HepG2 (cell line): ENCODE data around the gene ATP8A2. TPM values are rescaled to one million over a fixed set of nuclear protein-coding genes. Genes with fewer than 3 reads are reported as not detected.

Experiments used
- ATAC-seq: fragments of 200-7000 bp; cut with Tn5 transposase; 3 replicates; pipeline ENCODE4 v1.9.1; 2020; ENCODE audit warnings: mild to moderate bottlenecking, moderate library complexity
- BruUV-seq: library from RNA; stranded (reverse); fragments of 400-500 nt; replicated peaks from 2 replicates; lab custom pipeline; 2021; lab: Mats Ljungman, UMichigan
- CTCF ChIA-PET: fragments of 300-600 bp; formaldehyde crosslinking; extraction: SDS; loops from one replicate; lab custom pipeline; 2021; ENCODE audit warnings: low total read pairs, inconsistent platforms, low intra/inter-chr PET ratio; lab: Yijun Ruan, JAX
- POLR2A ChIA-PET: fragments of 350-600 bp; sonication (Branson Sonifier 250); formaldehyde crosslinking; loops from one replicate; lab custom pipeline; 2020; ENCODE audit warnings: antibody characterized with exemption, inconsistent platforms; lab: Yijun Ruan, JAX
- DNase-seq: peaks from one replicate; pipeline ENCODE4 v3.0.0-alpha.2; 2015; ENCODE audit warnings: low spot score
- FAIRE-seq: peaks from 3 replicates; lab custom pipeline; 2011; peaks lifted over from hg19 to GRCh38; lab: Jason Lieb, UNC
- H2AFZ ChIP-seq: one replicate; pipeline ENCODE4 v1.6.1; 2011; ENCODE audit warnings: low read length, inconsistent platforms
- H3K27ac ChIP-seq: fragments of 300-600 bp; 3 replicates; pipeline ENCODE4 v1.8.0; 2011; ENCODE audit warnings: mixed run types, mild to moderate bottlenecking, mixed read lengths, low read length, inconsistent platforms; ENCODE audit not compliant: insufficient read depth; ENCODE audit errors: extremely low read length
- H3K27me3 ChIP-seq, 2 experiments: fragments of 200-600 bp in 1 of 2; 2 replicates in 1 of 2; 3 replicates in 1 of 2; pipeline versions ENCODE4 v1.6.0 to v1.8.0; 2011; ENCODE audit warnings: low read length in 2 of 2, mild to moderate bottlenecking in 2 of 2, moderate library complexity in 2 of 2, inconsistent platforms in 1 of 2; ENCODE audit not compliant: insufficient read depth in 2 of 2, control insufficient read depth in 1 of 2
- H3K36me3 ChIP-seq, 2 experiments: fragments of 200-600 bp in 1 of 2; replicated peaks in 1 of 2; 2 replicates in 1 of 2; 3 replicates in 1 of 2; pipeline versions ENCODE4 v1.5.1 to v1.8.0; 2011; ENCODE audit warnings: low read length in 2 of 2, inconsistent platforms in 1 of 2; ENCODE audit not compliant: insufficient read depth in 2 of 2, control insufficient read depth in 1 of 2
- H3K4me1 ChIP-seq: 2 replicates; pipeline ENCODE4 v1.5.1; 2012; ENCODE audit warnings: low read length, inconsistent platforms; ENCODE audit not compliant: insufficient read depth
- H3K4me2 ChIP-seq: 2 replicates; pipeline ENCODE4 v1.6.0; 2011; ENCODE audit warnings: low read depth, low read length, inconsistent platforms
- H3K4me3 ChIP-seq, 3 experiments: fragments of 200-600 bp in 1 of 3; sonication (generic), shearing (Covaris generic) in 1 of 3; replicated peaks in 1 of 3; 2 replicates each; pipeline ENCODE4 v1.5.1; 2011 to 2016; ENCODE audit warnings: low read length in 3 of 3, inconsistent platforms in 2 of 3, low read depth in 2 of 3, mild to moderate bottlenecking in 2 of 3, control low read depth in 1 of 3, mixed read lengths in 1 of 3; ENCODE audit not compliant: insufficient read depth in 1 of 3
- H3K79me2 ChIP-seq: one replicate; pipeline ENCODE4 v1.6.1; 2011; ENCODE audit warnings: low read length, inconsistent platforms; ENCODE audit not compliant: insufficient read depth
- H3K9ac ChIP-seq: 2 replicates; pipeline ENCODE4 v1.6.0; 2011; ENCODE audit warnings: mild to moderate bottlenecking, low read depth, low read length, inconsistent platforms; ENCODE audit not compliant: insufficient read depth
- H3K9me3 ChIP-seq: 2 replicates; pipeline ENCODE4 v1.5.1; 2012; ENCODE audit warnings: mild to moderate bottlenecking, low read length
- H4K20me1 ChIP-seq: 2 replicates; pipeline ENCODE4 v1.6.0; 2011; ENCODE audit warnings: inconsistent platforms, mild to moderate bottlenecking, low read length, moderate library complexity; ENCODE audit not compliant: insufficient read depth
- FOXA3 ChIP-seq: IDR thresholded peaks from 2 replicates; pipeline ENCODE4 v1.6.1; 2016; ENCODE audit warnings: missing genetic modification reagents, missing compliant biosample characterization
- ISL2 ChIP-seq: sonication (generic); formaldehyde crosslinking; IDR thresholded peaks from 2 replicates; pipeline ENCODE4 v1.5.0; 2020; ENCODE audit warnings: missing genetic modification reagents
- KDM2A ChIP-seq: sonication (generic); formaldehyde crosslinking; IDR thresholded peaks from 2 replicates; pipeline ENCODE4 v1.4.0; 2020; ENCODE audit warnings: low read depth, missing genetic modification reagents, borderline replicate concordance
- MEF2D ChIP-seq: sonication (generic); formaldehyde crosslinking; IDR thresholded peaks from 2 replicates; pipeline ENCODE4 v1.5.1; 2020; ENCODE audit warnings: mild to moderate bottlenecking, missing genetic modification reagents
- MIER3 ChIP-seq: IDR thresholded peaks from 2 replicates; pipeline ENCODE4 v1.6.1; 2016; ENCODE audit warnings: missing compliant biosample characterization, borderline replicate concordance
- ZNF615 ChIP-seq: sonication (generic); formaldehyde crosslinking; IDR thresholded peaks from 2 replicates; pipeline ENCODE4 v1.5.0; 2020; ENCODE audit warnings: mild to moderate bottlenecking, missing genetic modification reagents, borderline replicate concordance
- WGBS: methylation state at CpG from one replicate; pipeline ENCODE4 v1.1.6; 2017; ENCODE audit warnings: low lambda C conversion rate; 5-methylcytosine and 5-hydroxymethylcytosine counted together
- in situ Hi-C: cut with HindIII; loops from 2 replicates; pipeline ENCODE4 v1.10.0; 2017; ENCODE audit warnings: low pct_unique_long_range_greater_than_20kb; ENCODE audit not compliant: extremely low pct_ligation_motif_present
- intact Hi-C: fragments of 100-400 bp; cut with micrococcal nuclease; formaldehyde crosslinking; loops from one replicate; pipeline ENCODE4 v1.10.0; 2022; ENCODE audit not compliant: unreplicated experiment
- polyA plus RNA-seq, 8 experiments: library from polyadenylated mRNA; depleted of rRNA in 3 of 8; stranded (reverse) in 7 of 8; unstranded in 1 of 8; fragments of >200 nt; fragmentation: Illumina TruSeq in 4 of 8; extraction: Trizol in 4 of 8; gene quantifications; 2 replicates each; pipeline versions ENCODE4 v1.2.1 to v1.2.3, GENCODE V29; 2011 to 2016; ENCODE audit warnings: low read depth in 4 of 8, missing spikeins in 1 of 8, mixed read lengths in 1 of 8; ENCODE audit not compliant: insufficient read depth in 1 of 8
- total RNA-seq, 5 experiments: library from RNA; depleted of rRNA; stranded (reverse); fragments of >200 nt; fragmentation: Illumina TruSeq; extraction: Trizol; gene quantifications; 2 replicates each; pipeline ENCODE4 v1.2.3, GENCODE V29; 2016; ENCODE audit warnings: low read depth in 1 of 5
- TF ChIP-seq, protein P1 (sequence below): IDR thresholded peaks from 2 replicates; pipeline ENCODE4 v1.6.1; 2016
- TF ChIP-seq, protein P2 (sequence below): sonication (generic); formaldehyde crosslinking; IDR thresholded peaks from 2 replicates; pipeline ENCODE4 v1.9.0; 2021; ENCODE audit warnings: missing genetic modification reagents, mild to moderate bottlenecking, borderline replicate concordance

ATP8A2 gene
- total and polyA plus RNA-seq, 2 of the 13 experiments (the other 11 are each of a cell fraction or from before 2014, with no cell fraction given): 0.09 TPM; not detected in 1

GRCh38 chr13:25686831-25687470, 315.2 kb downstream of the ATP8A2 start (continued):
- TF ChIP-seq ZNF615: no peak
- no peak for TF ChIP-seq MEF2D (CRISPR knock-in tag)

DNA sequence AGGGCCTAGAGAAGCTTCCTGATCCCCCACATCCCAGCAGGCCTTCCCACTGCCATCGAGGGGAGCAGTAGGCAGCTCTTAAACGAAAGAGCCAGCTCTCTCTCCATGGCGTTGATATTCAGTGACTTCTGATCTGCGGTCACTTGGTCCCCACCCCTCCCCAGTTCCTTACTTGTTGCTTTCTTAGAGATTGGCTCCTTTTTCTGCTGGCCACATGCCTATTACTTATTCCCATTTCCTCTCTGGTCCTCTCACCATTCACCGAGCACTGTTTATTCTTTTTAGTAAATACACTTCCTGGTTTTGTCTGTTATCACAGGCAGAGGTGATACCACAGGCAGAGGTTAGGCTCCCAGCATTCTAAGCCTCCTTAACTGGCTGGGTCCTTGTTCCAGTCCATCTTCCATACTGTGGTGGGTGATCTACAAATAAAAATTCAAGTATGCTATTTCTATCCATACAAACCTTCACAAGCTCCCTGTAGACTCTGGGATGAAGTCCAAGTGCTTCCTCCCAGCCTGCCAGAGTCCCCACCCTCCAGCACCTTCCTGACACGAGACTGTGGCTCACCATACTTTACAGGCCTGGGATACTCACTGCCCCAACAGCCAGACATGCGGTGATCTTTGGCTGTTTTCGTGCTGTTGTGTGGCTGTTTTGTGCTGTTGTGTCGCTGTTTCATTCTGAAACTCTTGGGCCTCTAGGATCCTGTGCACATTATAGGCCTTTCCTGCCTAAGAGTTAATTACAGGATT, 315.9 kb downstream of the ATP8A2 start:
- Histone ChIP-seq H3K36me3 (no peaks in the 10 kb centered on the region), H3K79me2 (no peaks in the 10 kb centered on the region), H3K9me3 (no peaks in the 10 kb centered on the region), H2AFZ (no peak overlapping the region), H3K27ac (no peak overlapping the region), H3K9ac (no peak overlapping the region), H3K4me2 (no peak overlapping the region), H3K27me3 (no peaks in the 10 kb centered on the region), H4K20me1 (no peaks in the 10 kb centered on the region), H3K4me1 (no peaks in the 10 kb centered on the region)
- no peak for DNase-seq
- in situ Hi-C loops: no loop called here
- ChIA-PET CTCF (no interaction called here), POLR2A (no interaction called here)
- BruUV-seq: no TSS peak
- FAIRE-seq: no peak
- no peak for ATAC-seq
- intact Hi-C loops: no loop called here
- TF ChIP-seq, protein P1, sequence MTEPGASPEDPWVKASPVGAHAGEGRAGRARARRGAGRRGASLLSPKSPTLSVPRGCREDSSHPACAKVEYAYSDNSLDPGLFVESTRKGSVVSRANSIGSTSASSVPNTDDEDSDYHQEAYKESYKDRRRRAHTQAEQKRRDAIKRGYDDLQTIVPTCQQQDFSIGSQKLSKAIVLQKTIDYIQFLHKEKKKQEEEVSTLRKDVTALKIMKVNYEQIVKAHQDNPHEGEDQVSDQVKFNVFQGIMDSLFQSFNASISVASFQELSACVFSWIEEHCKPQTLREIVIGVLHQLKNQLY (CRISPR knock-in tag): no peak
- TF ChIP-seq KDM2A (CRISPR knock-in tag) (no peak), FOXA3 (CRISPR knock-in tag) (no peak), ISL2 (CRISPR knock-in tag) (no peak), MIER3 (CRISPR knock-in tag) (no peak)
- TF ChIP-seq, protein P2, sequence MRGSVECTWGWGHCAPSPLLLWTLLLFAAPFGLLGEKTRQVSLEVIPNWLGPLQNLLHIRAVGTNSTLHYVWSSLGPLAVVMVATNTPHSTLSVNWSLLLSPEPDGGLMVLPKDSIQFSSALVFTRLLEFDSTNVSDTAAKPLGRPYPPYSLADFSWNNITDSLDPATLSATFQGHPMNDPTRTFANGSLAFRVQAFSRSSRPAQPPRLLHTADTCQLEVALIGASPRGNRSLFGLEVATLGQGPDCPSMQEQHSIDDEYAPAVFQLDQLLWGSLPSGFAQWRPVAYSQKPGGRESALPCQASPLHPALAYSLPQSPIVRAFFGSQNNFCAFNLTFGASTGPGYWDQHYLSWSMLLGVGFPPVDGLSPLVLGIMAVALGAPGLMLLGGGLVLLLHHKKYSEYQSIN (CRISPR knock-in tag): no peak
- TF ChIP-seq, all 625 proteins: peak for 0
- WGBS: 25% methylated on average over 8 of the region's 9 CpGs
- H3K4me3 ChIP-seq: no peak overlapping the region
